Activated effector memory CD4-positive, alpha-beta T cell treated with Interleukin-2 at 50 U/mL for 16 hours (primary cell): ENCODE data around the gene AGPAT1.
A peak's percentile ranks its signal among the peaks of the same experiment; 100 is the strongest.
"Not testable (repeated sequence)": the region's sequence is repeated elsewhere in the genome, so short reads cannot be mapped to it uniquely, and the experiment has no call there.

Experiments used
- DNase-seq: peaks from one replicate; pipeline ENCODE4 v3.0.0-alpha.2; 2020

Gene AGPAT1, protein sequence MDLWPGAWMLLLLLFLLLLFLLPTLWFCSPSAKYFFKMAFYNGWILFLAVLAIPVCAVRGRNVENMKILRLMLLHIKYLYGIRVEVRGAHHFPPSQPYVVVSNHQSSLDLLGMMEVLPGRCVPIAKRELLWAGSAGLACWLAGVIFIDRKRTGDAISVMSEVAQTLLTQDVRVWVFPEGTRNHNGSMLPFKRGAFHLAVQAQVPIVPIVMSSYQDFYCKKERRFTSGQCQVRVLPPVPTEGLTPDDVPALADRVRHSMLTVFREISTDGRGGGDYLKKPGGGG

DNA sequence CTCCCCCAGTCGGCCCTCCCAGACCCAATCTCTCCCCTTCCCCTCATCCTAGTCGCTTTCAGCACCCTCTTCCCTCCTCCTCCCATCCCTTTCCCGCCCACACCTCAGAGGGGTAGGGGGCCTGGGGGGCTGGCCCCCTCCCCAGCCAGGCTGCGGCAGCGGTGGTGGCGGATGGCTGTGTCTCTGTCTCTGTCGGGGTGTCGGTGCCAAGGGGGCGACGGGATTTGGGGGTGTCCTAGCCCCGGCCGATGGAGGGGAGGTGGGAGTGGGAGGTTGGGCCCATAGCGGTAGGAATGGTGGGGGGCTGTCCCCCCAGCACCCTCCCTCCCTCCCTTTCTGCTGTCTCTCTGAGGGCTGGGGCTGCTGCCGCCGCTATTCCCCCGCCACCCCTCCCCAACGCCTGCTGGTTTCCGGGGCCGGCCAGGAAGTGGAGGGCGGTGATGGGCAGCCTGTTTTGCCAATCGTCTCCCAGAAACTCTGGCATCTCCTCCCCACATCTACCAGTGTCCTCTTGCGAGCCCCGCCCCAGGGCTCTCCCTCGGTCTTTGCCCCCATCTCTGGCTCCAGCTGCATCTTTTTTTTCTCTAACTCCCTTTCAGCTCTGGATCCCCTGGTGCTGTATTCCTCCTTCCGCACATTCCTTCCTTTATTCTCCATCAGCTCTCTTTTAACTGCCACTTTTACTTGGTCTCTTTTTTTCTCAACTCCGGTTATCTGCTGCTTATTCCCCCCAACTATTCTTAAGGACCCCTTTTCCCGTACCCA is at the start of gene AGPAT1:
Gene AGPAT1, minus strand, starts transcription at position 374 of the 765 bp plus-strand sequence. CDS start 4,588 bp downstream, outside the sequence.
- peak; percentile 97 for DNase-seq

DNA sequence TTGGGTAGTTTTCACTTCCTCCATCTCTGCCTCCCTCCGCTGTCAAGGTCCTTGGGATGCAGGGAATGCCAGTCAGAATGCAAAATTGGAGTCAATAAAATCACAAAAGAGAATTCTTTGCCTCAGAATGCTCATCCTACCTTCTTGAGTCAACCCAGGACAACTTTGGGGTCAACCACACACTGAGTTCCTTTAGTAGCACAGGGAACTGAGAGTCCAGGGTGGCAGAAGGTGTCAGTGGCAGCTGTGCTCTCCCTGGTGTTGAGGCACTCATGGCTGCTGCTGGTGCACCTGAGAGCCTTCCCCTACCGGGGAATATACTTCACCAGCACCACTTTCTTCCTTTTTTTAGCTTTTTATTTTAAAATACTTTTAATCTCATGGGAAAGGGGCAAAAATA is 48.8 kb upstream of the AGPAT1 start:
- no peak for DNase-seq

DNA sequence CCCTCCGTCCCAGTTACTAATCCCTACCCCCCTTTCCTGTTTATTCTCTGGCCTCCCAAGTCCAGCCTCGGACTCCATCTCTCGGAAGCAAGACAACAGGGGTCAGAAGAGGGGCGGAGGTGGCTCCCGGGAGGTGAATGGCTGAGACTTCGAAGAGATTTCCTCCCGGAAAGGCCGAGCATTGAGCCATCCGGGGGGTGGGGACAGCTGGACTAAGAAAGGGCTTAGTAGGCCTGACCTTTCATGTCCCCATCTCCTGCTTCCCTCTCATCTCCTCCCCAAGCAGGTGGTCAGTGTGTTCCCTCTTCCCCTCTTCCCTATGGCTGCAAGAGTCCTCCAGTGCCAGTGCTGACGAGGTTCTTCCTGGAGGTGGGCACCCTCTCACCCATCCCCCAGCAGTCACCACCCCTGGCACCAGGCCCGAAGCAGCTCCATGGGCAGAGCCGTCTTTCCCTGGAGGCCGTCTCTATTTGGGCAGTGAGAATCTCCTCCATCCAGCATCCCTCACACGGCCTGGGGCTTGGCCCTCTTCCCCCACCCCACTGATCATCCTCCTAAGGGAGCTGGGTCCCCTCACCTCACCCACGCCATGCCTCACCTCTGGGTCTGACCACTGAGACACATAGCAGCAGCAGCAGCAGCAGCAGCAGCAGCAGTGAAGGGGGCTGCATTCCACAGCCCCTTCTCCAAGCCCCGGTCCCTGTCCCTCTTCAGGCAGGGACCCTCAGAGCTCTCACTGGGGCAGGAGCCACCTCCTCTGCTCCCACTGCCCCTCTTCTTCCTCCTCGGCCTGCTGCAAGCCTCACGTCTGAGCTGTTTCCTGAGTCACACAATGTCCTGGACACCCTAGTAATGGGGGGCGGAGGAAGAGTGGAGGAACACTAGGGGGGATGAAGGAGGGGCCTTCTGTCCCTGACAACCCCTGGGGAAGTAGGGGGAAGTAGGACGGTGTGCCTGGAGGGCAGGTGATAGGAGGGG is 47.7 kb upstream of the AGPAT1 start, which contains the start of gene NOTCH4:
Gene NOTCH4, minus strand, starts transcription at position 810 of the 978 bp plus-strand sequence. Its CDS starts 139 bp downstream, at position 671.
- no peak for DNase-seq

DNA sequence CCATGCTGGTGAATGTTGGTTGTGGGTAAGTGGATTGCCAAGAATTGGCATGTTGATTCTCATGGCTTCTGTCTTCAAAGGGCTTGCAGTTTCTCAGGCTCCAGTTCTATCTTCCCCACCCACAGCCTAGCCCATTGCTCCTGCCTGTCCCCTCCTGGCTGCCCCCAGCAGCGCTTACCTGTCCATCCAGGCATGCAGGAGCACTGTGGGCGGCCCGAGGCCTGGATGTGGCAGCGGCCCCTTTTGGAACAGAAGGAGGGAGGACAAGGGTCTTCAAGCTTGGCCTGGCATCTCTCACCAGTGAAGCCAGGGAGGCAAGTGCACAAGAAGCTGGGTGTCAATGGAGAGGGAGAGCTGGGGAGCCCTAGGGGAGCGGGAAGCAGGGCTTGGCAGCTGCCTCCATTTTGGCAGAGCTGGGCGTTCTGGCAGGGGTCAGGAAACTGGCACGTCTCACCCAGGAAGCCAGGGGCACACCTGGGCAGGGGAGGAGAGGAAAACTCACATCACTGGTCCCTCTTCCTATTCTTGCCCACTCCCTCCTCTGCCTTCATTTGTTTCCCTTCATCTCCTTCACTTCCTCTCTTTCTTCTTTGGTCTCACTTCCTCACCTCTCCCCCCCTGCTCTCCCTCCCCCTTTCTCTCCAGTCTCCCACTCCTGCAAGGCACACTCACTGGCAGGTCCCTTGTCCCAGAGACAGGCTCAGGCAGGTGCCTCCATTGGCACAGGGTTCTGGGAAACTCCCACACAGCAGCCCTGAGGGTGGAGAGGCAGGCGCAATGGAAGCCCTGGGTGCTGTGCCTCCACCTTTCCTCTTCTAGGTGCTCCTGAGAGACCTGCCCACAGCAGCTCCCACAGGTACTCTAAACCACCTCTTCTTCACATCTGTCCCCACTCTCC is 46.7 kb upstream of the AGPAT1 start:
- DNase-seq: no peak

DNA sequence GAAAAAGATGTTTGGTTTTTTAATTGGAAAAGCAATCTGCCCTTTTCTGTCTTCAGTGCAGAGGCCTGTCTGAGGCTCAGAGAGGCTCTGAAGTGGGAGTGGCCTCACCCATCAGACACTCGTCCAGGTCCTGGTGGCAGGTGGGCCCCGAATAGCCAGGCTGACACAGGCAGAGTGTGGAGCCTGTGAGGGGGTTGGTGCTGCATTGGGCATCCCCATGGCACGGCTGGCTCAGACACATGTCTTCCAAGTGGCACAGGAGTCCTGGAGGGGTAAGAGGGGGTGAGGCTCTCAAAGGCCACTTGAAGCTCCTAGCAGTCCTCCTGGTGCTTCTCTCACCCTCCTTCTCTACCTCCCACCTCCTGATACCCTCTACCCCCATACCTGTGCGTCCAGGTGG is 44.1 kb upstream of the AGPAT1 start:
- DNase-seq: no peak

DNA sequence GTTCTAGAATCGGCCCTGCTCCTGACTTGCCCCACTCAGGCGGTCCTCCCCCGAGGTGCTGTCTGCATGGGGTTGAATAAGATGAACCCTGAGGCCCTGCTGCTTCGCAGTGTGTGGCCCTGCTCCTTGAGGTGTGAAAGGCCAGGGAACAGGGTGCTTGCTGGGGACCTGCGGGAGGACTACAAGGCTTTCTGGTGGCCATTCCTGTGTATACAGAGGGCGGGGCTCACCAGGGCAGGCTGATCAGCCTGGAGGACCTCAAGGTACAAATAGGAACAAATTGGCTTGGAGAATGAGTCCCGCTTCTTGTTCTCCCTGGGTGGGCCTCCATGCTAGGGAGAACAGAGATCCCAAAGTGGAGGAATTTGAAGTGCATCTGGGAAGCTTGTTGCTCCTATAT is 42.3 kb upstream of the AGPAT1 start:
- no peak for DNase-seq

DNA sequence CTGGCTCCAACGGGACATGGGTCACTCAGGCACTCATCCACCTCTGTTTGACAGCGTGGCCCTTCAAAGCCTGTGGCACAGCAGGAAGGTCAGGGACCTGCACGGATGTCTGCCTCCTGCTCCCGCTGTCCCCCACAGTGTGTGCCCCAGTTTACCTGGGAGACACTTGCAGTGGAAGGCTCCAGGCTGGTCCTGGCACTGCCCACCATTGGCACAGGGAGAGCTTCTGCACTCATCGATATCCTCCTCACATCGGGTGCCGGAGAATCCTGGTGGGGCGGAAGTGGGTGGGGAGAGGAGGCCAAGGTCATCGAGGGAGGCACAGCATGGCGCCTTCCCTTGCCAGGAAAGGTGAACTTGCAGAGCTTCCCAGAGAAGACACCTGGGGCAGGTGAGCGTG is 41.1 kb upstream of the AGPAT1 start:
- DNase-seq: no peak

DNA sequence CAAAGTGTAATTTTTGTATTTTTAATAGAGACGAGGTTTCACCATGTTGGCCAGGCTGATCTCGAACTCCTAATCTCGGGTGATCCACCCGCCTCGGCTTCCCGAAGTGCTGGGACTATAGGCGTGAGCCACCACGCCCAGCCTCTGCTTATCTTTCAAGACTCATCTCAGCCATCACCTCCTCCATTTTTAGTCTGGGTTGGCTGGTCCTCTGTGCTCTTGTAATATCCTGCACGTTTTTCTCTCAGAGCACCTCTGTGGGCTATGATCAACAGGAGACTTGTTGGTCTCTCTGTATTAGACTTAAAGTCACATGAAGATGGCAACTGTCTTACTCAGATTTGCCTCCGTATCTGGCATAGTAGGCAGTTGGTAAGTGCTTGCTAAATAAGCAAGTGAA is 40.4 kb upstream of the AGPAT1 start:
- no peak for DNase-seq

DNA sequence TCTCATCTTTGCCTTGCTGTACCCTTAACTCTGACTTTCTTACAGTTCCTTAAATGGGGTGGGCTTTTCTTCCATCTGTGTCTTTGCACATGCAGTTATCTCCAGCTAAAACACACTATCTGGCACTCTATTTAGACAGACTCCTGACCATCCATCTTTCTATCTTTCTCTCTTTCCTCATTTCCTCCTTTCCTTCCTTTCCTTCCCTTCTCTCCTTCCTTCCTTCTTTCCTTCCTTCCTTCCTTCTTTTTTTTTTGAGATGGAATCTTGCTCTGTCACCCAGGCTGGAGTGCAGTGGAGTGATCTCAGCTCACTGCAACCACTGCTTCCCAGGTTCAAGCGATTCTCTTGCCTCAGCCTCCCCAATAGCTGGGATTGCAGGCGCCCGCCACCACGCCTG is 39.7 kb upstream of the AGPAT1 start:
- no peak for DNase-seq

DNA sequence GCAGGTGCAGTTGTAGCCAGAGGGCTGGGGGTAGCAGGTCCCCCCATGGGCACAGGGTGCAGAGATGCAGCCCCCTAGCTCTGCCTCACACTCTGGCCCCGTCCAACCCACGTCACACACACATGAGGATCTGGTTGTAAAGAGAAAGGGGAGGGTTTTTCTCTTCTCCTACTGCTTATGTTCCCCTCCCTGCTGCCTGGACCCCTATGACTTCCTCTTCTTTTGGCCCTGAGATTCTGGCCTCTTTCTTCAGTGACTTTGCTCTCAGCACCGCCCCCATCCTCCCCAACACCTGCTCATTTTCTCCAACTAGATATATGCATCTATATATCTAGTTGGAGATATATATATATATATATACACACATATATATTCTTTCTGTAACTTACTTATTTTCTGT is 38.2 kb upstream of the AGPAT1 start:
- DNase-seq: no peak

DNA sequence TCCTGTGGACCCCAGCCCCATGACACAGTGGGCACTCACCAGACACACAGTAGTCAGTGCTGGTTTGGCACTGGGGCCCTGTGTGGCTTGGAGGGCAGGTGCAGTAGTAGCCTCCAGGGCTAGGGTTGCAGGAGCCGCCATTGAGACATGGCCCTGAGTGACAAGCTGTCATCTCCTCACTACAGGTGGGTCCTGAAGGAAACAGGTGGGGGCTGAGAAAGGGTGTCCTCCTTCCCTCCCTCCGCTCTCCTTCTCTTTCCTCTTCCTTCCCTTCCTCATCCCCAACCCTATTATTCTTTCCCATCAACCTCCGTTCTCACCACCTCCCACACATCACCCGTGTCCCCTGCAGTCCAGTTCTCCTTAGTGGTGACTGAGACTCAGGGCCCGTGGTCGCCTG is 37.8 kb upstream of the AGPAT1 start:
- DNase-seq: no peak

DNA sequence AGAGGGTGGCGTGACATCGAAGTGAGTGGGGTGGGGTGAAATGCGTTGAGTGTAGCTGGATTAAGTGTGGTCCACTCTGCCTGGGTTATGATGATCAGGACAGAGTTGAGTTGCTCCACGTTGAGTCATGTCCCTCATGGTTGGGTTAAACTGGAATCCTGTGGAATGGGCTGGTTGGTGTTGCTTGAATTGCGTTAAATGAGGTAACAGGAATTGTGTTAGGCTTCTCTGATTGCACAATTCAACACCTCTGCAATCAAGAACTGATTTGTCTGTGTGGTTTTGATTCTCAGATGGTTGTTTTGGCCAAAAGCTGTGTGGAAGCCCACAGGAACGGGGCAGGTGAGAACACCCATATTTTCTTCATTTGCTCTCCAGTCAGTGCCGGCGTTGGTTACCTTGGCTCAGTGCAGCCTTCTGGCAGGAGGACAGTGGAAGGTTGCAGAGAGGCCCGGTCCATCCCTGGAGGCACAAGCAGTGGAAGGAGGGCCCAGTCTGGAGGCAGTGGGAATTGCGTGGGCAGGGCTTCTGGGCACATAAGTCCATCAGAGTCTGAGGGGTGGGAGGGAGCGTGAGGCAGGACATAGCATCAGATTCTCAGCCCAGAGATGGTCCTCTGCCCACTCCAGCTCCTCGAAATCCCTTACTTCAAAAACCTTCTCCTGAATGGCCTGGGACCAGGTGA is 36.3 kb upstream of the AGPAT1 start:
- no peak for DNase-seq

DNA sequence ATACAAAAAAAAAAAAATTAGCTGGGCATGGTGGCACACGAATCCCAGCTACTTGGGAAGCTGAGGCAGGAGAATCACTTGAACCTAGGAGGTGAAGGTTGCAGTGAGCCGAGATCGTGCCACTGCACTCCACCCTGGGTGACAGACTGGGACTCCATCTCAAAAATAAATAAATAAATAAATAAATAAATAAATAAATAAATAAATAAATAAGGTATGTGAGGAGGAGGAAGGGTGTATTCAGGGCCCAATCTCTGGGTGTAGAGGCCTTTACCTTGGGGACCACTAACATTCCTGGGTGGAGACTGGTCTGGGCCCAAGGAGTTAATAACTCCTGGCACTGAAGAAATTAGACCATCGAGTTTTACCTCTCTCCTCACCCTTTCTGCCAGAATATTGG is 35.5 kb upstream of the AGPAT1 start:
- not testable (repeated sequence) for DNase-seq

DNA sequence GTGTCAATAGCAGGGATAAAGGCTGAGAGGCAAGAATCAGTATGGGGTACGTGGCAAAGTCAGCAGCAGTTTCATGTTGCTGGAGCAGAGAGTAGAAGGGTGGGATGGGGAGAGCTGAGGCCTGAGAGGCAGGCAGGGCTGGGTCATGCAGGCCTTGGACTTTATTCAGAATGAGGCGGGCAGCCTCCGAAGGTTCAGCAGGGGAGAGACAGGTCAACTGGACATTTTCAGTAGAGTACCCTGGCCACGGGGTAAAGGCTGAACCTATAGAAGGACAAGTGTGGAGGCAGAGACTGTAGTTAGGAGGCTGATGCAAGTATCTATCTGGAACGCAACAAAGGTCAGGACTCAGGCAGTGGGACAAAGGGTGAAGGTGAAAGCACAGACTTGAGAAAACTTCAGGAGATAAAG is 34.3 kb upstream of the AGPAT1 start:
- no peak for DNase-seq

DNA sequence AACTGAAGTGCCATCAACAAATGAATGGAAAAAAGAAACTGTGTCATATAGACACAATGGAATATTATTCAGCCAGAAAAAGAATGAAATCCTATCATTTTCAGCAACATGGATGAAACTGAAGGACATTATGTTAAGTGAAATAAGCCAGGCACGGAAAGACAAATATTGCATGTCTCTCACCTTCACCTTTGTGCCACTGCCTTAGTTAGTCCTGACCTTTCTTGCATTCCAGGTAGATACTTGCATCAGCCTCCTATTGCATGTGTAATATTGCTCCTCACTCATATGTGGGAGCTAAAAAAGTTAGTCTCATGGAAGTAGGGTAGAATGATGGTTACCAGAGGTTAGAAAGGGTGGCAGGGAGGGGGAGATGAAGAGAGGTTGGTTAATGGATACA is 33.1 kb upstream of the AGPAT1 start:
- no peak for DNase-seq

DNA sequence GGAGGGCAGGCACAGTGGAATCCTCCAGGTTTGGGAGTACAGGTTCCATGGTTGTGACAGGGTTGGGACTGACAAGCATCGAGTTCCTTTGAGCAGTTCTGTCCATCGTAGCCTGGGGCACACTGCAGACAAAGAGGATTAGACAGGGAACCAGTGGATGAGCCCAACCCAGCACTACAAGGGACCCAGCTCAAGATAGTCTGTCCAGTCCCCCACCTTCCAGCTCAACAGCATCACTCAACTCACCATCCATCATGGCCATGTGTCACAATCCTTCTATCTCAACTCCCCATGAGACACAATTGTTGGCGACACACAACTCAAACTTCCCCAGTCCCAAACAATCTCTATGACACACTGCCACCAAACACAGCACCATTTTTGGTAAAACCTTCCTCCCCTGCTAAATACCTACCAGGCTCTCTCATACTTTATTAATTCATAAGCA is 28.4 kb upstream of the AGPAT1 start:
- DNase-seq: no peak

DNA sequence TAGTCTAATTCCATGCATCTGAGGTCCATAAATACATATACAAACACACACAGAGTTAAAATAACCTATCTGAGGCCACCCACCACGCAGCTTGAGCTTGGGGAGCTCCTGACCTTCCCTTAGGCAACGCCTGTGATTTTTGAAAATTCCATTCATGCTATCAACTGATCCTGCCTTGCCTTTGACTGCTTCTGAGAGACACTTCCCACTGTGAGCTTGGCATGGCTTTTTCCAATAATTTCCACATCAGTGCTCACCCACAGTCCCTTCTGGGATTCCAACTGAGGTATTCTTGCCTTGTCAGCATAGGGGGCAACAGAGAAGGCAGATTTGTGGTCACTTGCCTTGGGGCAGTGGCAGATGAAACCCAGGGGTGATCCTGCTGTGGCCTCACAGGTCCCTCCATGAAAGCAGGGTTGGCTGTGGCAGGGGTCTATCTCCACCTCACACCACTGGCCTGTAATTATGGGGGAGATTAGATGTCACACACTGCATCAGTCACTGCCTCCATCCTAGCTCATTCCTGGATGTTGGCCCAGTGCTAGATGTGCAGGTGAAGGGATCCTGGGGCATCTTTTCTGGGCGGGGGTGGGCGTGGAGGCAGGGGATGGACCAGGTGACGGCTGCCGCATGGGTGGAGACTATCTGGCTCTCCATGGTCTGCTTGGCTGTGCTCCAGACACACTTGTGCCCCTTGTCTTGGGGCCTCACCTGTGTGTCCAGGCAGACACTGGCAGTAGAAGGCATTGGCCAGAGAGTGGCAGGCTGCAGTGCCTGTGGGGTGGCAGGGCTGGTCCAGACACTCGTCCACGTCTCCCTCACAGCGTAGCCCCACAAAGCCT is 27.8 kb upstream of the AGPAT1 start:
- DNase-seq: no peak

DNA sequence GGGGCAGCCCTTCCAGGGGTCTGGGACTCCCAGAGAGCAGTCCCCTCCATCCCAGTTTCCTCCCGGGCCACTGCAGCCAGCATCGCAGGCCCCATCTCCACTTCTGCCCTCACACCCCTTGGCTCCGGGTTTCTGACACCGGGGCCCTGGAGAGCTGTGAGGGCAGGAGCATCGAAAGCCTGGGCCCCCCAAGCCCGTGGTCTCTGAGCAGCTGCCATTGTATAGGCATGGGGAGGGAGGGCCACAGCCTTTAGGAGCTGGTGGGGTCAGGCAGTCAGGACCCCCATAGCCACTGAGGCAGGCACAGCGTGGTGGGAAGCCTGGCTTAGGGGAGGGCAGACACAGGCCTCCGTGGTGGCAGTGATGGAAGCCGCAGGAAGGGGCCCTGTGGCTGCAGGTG is 26.3 kb upstream of the AGPAT1 start:
- DNase-seq: no peak

DNA sequence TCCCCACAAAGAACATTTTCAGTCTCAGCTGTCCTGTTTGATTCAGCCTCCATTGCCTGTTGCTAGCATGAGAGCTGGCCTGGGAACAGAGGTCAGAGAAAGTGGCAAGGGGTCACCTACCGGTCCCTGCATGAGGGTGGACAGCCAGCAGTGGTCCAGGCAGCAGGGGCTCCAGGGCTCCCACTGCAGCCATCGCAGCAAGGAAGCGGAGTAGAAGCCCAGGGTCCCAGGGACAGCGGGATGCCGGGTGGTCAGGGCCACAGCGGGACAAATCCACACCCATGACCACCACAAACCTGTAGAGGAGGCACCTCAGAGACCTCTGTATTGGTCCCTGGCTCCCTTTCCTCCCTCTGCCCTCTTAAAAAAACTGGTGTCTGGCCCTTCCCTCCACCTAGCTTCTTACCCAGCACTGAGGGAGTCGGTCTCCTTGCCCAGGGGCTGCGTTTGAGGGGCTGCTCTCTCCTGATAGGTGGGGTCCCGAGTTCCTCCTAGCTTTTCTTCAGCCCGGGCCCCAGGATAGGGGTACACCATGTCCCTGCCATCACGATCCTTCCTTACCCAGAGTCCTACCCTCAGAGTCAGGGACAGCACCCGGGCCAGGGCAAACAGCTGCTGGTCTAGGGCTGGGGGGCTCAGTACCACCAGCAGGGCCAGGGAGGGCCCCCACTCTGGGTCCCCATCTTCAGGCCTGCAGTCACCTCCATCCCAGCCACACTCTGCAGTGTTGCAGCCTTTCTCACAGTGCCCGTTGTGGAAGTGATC is 25.0 kb upstream of the AGPAT1 start:
- DNase-seq: no peak

DNA sequence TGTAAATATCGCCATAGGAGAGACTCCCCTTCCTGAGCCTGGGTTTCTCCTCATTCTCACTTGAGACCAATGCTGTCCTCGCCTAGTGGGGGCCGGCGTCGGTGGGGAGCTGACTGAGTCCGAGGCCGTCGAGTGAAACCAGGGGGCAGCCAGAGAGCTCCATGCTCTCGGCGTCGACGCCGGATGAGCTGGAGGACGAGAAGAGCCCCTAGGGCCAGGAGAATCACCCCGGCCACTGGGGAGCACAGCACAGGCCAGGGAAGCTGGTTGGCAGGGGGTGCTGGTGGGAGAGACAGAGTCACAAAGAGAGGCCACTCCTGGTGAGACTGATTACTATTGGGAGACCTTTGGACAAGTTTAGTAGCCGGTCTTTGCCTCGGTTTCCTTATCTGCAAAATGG is 23.0 kb upstream of the AGPAT1 start:
- no peak for DNase-seq
